CD14-positive monocyte (primary cell): ENCODE results near the gene AEBP1. TPM values are rescaled to one million over a fixed set of nuclear protein-coding genes. Genes with fewer than 3 reads are reported as not detected.

Source experiments
- DNase-seq, 3 donors: peaks; one replicate each; pipeline ENCODE4 v3.0.0-alpha.2; 2011 to 2022
- H2AFZ ChIP-seq: 2 replicates; pipeline ENCODE4 v1.6.0; 2012; ENCODE audit warnings: mild to moderate bottlenecking, low read depth, low read length, inconsistent platforms; ENCODE audit not compliant: insufficient read depth, poor library complexity, severe bottlenecking
- H3K27ac ChIP-seq, 2 donors: 1 replicate in 1 of 2; 2 replicates in 1 of 2; pipeline ENCODE4 v1.5.1; 2012 to 2013; ENCODE audit warnings: low read length in 2 of 2, control low read depth in 1 of 2, inconsistent platforms in 1 of 2, low read depth in 1 of 2, mild to moderate bottlenecking in 1 of 2
- H3K27me3 ChIP-seq, 2 donors: one replicate each; pipeline versions ENCODE4 v1.6.0 to v1.6.1; 2011 to 2013; ENCODE audit warnings: low read length in 2 of 2; ENCODE audit not compliant: control insufficient read depth in 2 of 2, insufficient read depth in 2 of 2
- H3K36me3 ChIP-seq, 2 donors: replicated peaks in 1 of 2; 1 replicate in 1 of 2; 2 replicates in 1 of 2; pipeline versions ENCODE4 v1.5.1 to v1.6.1; 2012 to 2013; ENCODE audit warnings: low read length in 2 of 2, control low read depth in 1 of 2, inconsistent platforms in 1 of 2, mild to moderate bottlenecking in 1 of 2; ENCODE audit not compliant: insufficient read depth in 2 of 2, control insufficient read depth in 1 of 2
- H3K4me1 ChIP-seq, 2 donors: 1 replicate in 1 of 2; 2 replicates in 1 of 2; pipeline versions ENCODE4 v1.5.1 to v1.6.1; 2012 to 2013; ENCODE audit warnings: low read length in 2 of 2, control low read depth in 1 of 2, inconsistent platforms in 1 of 2, mild to moderate bottlenecking in 1 of 2, moderate library complexity in 1 of 2; ENCODE audit not compliant: insufficient read depth in 2 of 2, control insufficient read depth in 1 of 2
- H3K4me2 ChIP-seq: replicated peaks from 2 replicates; pipeline ENCODE3; 2012; ENCODE audit warnings: low read length, moderate library complexity, mild to moderate bottlenecking; ENCODE audit not compliant: poor library complexity, severe bottlenecking; ENCODE audit errors: extremely low read depth
- H3K4me3 ChIP-seq, 3 experiments: fragments of 200-600 bp in 1 of 3; sonication (generic) in 1 of 3; replicated peaks in 1 of 3; 1 replicate in 2 of 3; 2 replicates in 1 of 3; pipeline ENCODE4 v1.5.1; 2011 to 2013; ENCODE audit warnings: low read length in 3 of 3, mild to moderate bottlenecking in 3 of 3, control low read depth in 2 of 3, low read depth in 2 of 3, inconsistent platforms in 1 of 3, moderate library complexity in 1 of 3
- H3K79me2 ChIP-seq: 2 replicates; pipeline ENCODE4 v1.6.0; 2012; ENCODE audit warnings: mild to moderate bottlenecking, control low read depth, inconsistent platforms, low read length, moderate library complexity; ENCODE audit not compliant: insufficient read depth
- H3K9ac ChIP-seq: 2 replicates; pipeline ENCODE4 v1.6.0; 2017; ENCODE audit warnings: low read length, mild to moderate bottlenecking; ENCODE audit not compliant: insufficient read depth, poor library complexity, severe bottlenecking
- H3K9me3 ChIP-seq, 2 donors: replicated peaks in 1 of 2; 1 replicate in 1 of 2; 2 replicates in 1 of 2; pipeline versions ENCODE4 v1.5.1 to v1.6.1; 2012 to 2013; ENCODE audit warnings: low read length in 2 of 2, control low read depth in 1 of 2; ENCODE audit not compliant: control insufficient read depth in 1 of 2, insufficient read depth in 1 of 2
- H4K20me1 ChIP-seq: 2 replicates; pipeline ENCODE4 v1.6.0; 2012; ENCODE audit warnings: mild to moderate bottlenecking, low read length, control low read depth, moderate library complexity; ENCODE audit not compliant: insufficient read depth
- H3K27ac Mint-ChIP-seq, 7 donors: one replicate each; pipeline ENCODE4 v1.8.0; 2020; ENCODE audit warnings: mild to moderate bottlenecking in 7 of 7, mixed read lengths in 7 of 7, moderate library complexity in 6 of 7, inconsistent platforms in 2 of 7
- H3K27me3 Mint-ChIP-seq, 3 donors: one replicate each; pipeline ENCODE4 v1.8.0; 2021 to 2022; ENCODE audit warnings: low read depth in 3 of 3, mild to moderate bottlenecking in 3 of 3, mixed read lengths in 3 of 3, moderate library complexity in 3 of 3, inconsistent platforms in 1 of 3
- H3K36me3 Mint-ChIP-seq, 2 donors: one replicate each; pipeline ENCODE4 v1.8.0; 2020; ENCODE audit warnings: mixed read lengths in 2 of 2, inconsistent platforms in 1 of 2, mild to moderate bottlenecking in 1 of 2
- H3K4me1 Mint-ChIP-seq: one replicate; pipeline ENCODE4 v1.8.0; 2020; ENCODE audit warnings: mild to moderate bottlenecking, mixed read lengths
- H3K4me3 Mint-ChIP-seq, 2 donors: one replicate each; pipeline ENCODE4 v1.8.0; 2020; ENCODE audit warnings: mild to moderate bottlenecking in 2 of 2, mixed read lengths in 2 of 2, moderate library complexity in 1 of 2
- H3K9me3 Mint-ChIP-seq, 7 donors: one replicate each; pipeline ENCODE4 v1.8.0; 2020 to 2022; ENCODE audit warnings: mixed read lengths in 7 of 7, mild to moderate bottlenecking in 6 of 7, moderate library complexity in 6 of 7, inconsistent platforms in 2 of 7
- CTCF ChIP-seq: fragments of 200-600 bp; IDR thresholded peaks from one replicate; pipeline ENCODE4 v1.8.0; 2022; ENCODE audit warnings: antibody characterized with exemption, mild to moderate bottlenecking
- WGBS: methylation state at CpG from one replicate; pipeline ENCODE4 v1.1.5; 2013; ENCODE audit warnings: missing lambda C conversion rate; ENCODE audit not compliant: insufficient coverage; 5-methylcytosine and 5-hydroxymethylcytosine counted together
- intact Hi-C, 2 donors: fragments of 100-400 bp; cut with micrococcal nuclease; formaldehyde crosslinking; loops; one replicate each; pipeline versions ENCODE4 v1.15.0 to v1.15.1; 2023
- polyA plus RNA-seq, 3 donors: library from polyadenylated mRNA; depleted of rRNA in 1 of 3; unstranded in 2 of 3; stranded (reverse) in 1 of 3; fragments of 300-500 nt in 2 of 3; fragments of >200 nt in 1 of 3; fragmentation: Illumina TruSeq in 2 of 3; gene quantifications; 1 replicate in 2 of 3; 2 replicates in 1 of 3; pipeline ENCODE4 v1.2.3, GENCODE V29; 2012 to 2021

The AEBP1 gene
- polyA plus RNA-seq, 3 donors = 0.08 TPM; not detected in 2

GRCh38 chr7:44120395-44120794, 16.2 kb downstream of the AEBP1 start:
- Histone ChIP-seq H3K27ac (no peak overlapping the region), H3K27me3 (no peaks in the 10 kb centered on the region), H3K4me3 (no peak overlapping the region), H4K20me1 (no peaks in the 10 kb centered on the region), H3K36me3 (peaks cover 13 to 27% of the 10 kb centered on the region in 2 donors), H3K4me1 (peaks cover 14 to 16% of the 10 kb centered on the region in 2 donors), H3K9ac (no peak overlapping the region), H3K9me3 (no peaks in the 10 kb centered on the region), H3K79me2 (peaks cover 13% of the 10 kb centered on the region), H2AFZ (no peak overlapping the region), H3K4me2 (no peak overlapping the region)
- Mint-ChIP-seq H3K9me3 (no peaks in the 10 kb centered on the region), H3K4me1 (peaks cover 15% of the 10 kb centered on the region), H3K36me3 (peaks cover 26 to 34% of the 10 kb centered on the region in 2 donors), H3K27ac (peak overlapping the region in 2 of 7 donors; percentile 10 to 11), H3K4me3 (no peak overlapping the region), H3K27me3 (peaks cover 0 to 3% (median 0%) of the 10 kb centered on the region in 3 donors)
- WGBS = no CpG with 5 or more reads among the region's 6 CpGs
- no peak for DNase-seq
- TF ChIP-seq CTCF = no peak
- intact Hi-C loops = loop anchor here (5.0 kb wide), 2 partner anchors 38 to 103 kb away; partner anchors contain the start of gene POLM (in 2 of the 2)

DNA sequence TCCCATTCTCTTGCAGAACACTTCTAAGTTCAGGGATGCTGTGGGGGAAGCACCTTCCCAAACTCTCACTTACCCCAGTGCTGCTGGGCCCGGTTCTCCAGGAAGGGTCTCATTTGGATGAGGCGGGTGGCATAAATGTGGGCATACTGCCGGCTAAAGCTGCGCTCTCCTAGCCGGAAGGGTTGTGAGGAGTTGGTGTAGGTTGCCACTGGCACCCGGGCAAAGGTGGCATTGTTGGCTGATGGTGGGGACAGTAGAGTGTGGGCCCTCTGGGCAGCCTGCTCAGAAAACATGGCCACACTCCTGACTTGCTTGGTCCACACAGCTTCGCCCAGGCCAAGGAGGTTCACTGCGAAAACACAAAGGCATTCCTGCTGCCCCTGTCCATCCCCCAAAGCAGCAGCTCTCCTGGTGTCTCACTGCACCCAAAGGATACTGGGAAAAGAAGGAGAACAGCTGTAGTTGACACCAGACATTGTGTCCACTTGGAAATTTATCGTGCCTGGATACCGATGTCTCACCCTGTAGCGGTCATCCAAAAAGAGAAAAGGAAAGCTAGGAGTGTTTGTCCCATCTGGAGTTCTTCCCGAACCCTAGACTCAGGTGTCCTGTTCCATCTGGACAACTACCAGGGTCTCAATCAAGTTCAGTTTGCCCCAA, 17.7 kb downstream of the AEBP1 start:
- TF ChIP-seq CTCF = no peak
- Mint-ChIP-seq H3K27ac (peak overlapping the region in 1 of 7 donors; percentile 80), H3K4me1 (peaks cover 15% of the 10 kb centered on the region)

More for the DNA sequence above, 17.7 kb downstream of the AEBP1 start:
- intact Hi-C loops = loop anchor here (5.0 kb wide), 2 partner anchors 40 to 105 kb away; partner anchors contain the start of gene POLM (in 2 of the 2)
- no peak for DNase-seq
- Histone ChIP-seq H2AFZ (no peak overlapping the region), H3K4me3 (no peak overlapping the region), H3K36me3 (peaks cover 7 to 21% of the 10 kb centered on the region in 2 donors), H3K9ac (no peak overlapping the region), H3K79me2 (peaks cover 13% of the 10 kb centered on the region), H3K4me2 (no peak overlapping the region), H3K9me3 (no peaks in the 10 kb centered on the region), H3K27me3 (no peaks in the 10 kb centered on the region), H3K4me1 (peaks cover 14 to 16% of the 10 kb centered on the region in 2 donors), H4K20me1 (no peaks in the 10 kb centered on the region), H3K27ac (no peak overlapping the region)
- 100% methylated on average over 6 of the region's 12 CpGs for WGBS
- Mint-ChIP-seq H3K36me3 (peaks cover 21 to 24% of the 10 kb centered on the region in 2 donors), H3K9me3 (peaks cover 0 to 4% (median 0%) of the 10 kb centered on the region in 7 donors), H3K4me3 (no peak overlapping the region), H3K27me3 (peaks cover 0 to 4% (median 0%) of the 10 kb centered on the region in 3 donors)
